HG02981 (cell line): ENCODE data around the gene SLIT3.

Experiments used
- ATAC-seq: cut with Tn5 transposase; IDR thresholded peaks from one replicate; pipeline ENCODE4 v1.9.1; 2021; ENCODE audit warnings: mild to moderate bottlenecking, moderate library complexity; ENCODE audit not compliant: unreplicated experiment

The SLIT3 gene

DNA sequence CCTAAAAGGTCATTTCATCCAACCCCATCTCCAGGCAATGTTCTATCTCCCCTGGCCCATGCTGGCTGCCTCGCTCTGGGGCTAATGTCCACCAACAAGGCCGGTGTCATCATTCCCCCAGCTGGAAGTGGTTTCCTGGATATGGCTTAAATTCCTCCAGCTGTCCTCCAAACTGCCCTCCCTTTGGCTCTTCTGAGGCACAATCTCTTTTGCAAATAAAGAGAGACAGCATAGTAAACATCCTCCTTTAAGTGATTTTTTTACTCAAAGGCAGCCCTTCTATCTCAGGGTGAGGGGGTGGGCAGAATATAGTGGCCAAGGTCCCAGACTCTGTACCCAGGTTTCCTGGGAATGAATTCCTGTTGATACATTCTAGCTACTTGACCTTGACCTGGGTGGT, 604.3 kb downstream of the SLIT3 start:
- ATAC-seq: no peak

DNA sequence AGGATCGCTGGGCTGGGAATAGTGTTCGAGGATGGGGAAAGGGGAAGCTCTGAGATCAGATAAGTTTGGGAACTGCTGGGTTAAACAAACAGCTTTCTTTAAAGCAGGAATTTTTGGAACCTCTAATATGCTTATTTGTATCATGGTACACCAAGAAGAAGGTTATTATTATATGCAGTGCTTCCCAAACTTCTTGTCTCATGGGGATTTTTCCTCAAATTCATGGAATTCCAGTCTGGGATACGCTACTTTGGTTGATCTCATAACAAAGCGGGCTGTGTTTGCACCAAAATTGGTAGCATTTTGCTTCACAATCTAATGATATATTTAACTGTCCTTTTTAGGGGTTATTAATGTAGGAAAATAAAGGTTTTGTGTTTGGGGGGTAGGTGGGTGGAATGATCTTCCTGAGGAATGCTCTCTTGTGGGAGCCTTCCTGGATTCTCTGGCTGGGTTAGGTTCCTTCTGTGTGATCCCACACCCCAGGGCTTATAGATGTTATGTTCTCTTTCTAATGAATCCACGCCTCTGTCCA, 605.6 kb downstream of the SLIT3 start:
- ATAC-seq: no peak

DNA sequence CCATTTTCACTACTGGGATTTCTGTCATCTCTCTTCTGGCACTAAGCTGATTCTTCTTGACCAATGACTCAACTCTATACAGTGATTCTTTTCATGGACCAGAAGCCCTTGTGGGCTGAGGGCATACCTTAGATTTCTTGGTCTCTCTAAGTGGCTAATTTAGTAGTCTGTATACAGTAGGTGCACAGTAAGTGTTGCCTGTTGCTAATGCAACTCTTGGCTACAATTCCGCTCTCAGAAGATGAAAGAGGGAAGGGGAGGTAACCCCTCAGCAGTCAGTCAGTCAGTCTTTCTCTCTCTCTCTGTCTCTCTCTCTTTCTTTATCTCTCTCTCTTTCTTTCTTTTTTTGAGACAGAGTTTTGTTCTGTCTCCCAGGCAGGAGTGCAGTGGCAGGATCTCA, 606.6 kb downstream of the SLIT3 start:
- ATAC-seq: no peak

DNA sequence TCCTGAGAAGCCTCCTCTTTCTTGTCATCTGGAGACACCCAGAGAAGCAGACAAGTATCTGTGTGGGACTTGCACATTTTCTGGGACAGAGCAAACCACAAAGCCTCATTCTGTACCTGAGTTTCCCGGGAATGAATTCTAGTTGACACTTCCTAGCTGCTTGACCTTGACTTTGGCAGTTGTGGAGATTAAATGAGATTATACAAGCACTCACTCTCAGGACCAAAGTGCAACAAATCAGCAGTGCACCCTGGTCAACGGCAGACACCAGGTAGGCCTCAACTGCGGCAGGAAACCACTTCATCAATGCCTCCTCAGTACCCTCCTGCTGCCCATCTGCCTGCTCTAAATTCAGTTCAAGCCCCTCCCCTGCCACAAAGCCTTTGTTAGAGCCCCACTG, 607.1 kb downstream of the SLIT3 start:
- no peak for ATAC-seq

DNA sequence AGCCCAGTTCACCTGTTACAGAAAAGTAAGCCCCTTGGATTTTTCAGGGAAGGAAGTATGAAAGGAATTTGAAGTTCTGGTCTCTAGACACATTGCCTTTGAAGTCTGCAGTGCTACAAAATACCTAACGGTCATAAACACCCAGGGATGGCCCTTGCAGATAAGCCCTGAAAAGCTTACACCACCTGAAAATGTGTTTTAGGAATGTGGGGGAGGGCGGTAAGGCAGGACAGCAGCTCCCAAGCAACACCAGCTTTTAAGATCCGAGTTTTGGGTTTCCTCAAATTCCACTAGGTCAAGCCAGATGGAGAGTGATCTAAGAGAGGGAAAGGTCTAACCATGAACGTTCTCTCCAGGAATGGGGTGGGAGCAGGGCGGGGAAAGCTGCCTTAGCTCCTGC, 607.6 kb downstream of the SLIT3 start:
- ATAC-seq: no peak

DNA sequence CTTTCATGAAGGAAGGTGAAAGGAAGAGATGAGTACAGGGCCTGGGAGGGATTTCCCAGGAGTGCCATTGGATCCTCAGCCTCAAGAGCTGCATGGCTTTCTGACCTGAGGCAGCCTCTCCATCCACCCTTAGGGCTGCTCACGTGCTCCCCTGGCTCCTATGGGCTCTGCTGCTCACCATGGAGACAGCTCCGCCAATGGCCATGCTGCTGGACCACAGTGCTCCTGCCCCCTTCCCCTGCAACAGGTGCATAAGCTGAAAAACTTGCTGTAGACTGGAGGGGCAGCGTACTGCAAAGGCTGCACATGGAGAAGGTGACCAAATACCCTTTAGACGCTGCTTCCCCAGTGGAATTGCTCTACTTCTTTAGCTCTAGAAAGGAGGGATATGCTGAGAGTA, 609.0 kb downstream of the SLIT3 start:
- ATAC-seq: no peak

DNA sequence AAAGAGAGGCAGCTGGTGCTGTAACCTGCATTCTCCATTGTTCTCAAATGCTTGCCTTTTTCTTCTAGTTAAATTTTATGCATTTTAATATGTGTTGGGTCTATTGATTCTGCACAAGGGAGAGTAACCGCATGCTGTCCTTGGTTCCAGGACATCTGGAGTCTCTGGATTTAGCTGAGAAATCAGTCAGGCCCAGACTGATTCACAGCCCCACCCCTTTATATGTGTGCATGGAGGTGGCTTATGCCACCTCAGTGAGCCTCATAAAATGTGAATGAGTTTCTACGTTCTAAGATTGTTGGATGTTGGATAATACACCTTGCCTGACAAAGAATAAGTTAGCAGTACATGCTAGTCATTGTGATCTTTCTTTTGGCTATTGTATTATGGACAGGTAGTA, 611.7 kb downstream of the SLIT3 start:
- no peak for ATAC-seq

DNA sequence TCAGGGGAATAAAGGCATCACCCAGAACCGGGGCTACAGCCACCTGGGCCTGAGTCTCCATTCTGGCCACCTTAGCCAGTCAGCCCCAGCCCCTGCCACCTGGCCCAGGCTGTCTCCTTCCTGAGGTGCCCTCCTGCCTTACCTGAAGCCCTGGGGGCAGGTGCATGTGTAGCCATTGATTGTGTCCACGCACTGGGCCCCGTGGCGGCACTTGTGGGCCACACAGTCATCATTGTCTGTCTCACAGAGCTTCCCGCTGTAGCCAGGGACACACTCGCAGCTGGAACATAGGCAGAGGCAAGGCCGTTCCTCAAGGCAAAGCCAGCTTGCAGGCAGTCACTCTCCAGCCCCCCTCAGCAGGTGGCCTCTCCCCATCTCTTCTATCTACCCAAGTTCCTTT, 614.1 kb downstream of the SLIT3 start:
- ATAC-seq: no peak

DNA sequence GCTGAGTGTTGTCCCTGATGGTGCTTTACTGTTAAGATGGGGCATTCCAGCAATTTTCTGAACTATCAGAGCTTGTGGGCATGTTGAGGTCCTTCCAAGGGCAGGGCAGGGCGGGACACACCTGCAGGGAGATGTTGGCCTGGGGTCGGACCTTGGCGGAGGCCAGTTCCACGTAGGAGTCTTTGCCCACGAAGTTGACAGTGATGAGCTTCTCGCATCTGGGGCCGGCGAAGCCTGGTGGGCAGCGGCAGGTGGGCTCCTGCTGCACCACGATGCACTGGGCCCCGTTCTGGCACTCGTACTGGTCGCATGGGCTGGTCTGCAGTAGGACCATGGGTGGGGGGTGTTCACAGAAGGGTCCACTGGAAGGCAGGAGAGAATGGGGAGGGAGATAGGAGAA, 615.4 kb downstream of the SLIT3 start:
- no peak for ATAC-seq

DNA sequence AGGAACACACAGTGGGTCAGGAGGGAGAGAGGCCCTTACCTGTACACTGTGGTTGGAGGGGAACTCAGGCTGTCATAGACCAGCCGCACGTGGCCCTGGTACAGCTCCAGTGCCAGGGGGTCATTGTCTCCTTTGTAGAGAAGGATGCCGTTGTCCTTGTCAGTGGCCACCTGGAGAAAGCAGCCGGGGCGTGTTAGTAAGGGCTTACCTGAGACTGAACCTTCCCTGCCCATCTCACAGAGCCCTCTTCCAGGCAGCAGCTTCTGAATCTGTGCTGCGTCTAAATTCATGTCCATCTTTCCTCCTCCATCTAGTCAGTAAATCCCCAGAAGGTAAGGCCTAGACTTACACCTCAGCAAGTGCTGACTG, 617.0 kb downstream of the SLIT3 start:
- ATAC-seq: no peak

DNA sequence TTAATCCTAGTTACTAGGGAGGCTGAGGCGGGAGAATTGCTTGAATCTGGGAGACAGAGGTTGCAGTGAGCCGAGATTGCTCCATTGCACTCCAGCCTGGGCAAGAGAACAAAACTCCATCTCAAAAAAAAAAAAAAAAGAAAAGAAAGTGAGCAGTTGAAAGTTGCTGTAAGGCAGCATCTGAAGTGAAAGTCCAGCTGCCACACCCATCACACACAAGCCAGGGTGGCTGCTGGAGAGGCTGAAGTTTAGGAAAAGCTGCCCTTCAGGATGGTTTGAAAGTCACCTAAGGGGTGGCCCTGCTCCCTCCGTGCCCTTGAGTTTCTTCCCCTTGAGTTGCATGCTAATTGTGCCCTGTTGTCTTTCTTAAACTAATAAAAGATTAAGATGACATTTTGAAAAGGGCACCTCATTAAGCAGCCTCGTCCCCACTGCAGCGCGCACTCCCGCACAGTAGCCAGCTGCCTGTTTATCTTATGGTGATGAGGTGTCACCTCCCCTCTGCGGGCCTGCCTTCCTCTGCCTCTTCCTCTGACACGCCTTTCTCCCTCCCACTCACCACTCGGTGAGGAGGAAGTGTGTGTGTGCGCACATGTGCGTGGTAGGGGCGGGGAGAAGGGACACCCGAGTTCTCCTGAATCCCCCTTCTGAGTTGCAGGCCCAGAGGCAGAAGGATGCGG, 617.6 kb downstream of the SLIT3 start:
- no peak for ATAC-seq

DNA sequence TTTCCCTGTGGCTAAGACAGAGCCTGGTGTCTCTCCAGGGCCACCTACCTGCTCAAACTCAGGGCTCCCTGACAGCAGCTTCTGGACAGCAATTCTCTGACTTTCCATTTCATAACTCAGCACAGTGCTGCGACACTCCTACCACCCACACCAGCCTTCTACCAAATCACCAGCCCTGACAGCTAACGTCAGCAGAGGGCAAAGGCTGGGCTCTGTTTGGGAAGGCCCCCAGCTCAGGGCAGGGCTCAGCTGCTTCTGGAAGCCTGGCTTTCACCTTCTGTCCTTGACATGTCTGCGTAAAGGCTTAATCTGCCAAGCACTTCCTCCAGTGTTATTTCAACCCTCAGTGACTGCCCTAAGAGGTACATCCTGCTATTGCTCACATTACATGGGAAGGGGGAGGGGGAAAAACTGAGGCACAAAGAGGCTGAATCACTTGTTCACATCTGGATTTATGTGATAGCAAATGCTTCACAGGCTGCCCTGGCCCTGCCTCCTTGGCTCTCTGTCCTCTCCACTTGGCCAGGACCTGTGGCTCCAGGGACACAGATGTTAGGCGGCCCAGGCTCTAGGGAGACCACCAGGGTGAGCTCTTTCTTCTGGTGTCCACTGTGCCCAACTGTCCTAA, 619.3 kb downstream of the SLIT3 start:
- no peak for ATAC-seq

DNA sequence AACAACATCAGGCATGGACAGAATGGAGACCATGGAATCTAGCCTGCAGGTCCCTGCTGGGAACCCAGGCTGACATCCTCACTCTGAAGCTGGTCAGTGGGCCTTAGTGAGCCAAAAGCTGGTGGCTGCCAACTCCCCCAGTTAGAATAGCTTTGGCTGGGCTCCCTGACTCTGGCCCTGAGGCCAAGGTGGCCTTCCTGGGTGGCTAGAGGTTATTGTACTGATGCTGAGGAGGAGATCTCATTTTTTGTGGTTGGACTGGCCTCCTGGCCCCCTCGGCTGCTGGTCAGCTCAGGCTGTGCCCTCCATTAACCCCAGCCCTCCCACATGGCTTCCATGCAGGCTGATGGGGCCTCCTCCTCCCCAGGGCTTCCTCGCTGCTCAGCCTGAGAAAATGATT, 620.5 kb downstream of the SLIT3 start:
- ATAC-seq: no peak

DNA sequence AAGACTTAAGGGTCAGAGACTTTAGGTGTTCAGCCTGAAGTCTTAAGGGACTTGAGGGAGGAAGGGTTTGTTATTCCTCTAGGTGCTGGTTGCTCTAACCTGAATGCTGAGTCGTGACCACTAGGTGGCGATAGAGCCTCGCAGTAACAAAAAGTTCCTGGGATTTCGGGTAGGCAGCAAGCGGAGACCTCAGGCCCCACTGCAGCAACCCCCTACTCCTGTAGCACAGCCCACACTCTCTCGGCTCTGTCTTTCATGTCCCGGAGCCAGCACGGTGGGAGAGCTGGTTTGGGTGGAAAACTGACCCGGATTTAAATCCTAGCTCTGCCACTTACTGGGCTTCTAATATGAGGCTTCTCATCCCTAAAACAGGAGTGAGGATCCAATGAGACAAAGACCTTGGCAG, 621.4 kb downstream of the SLIT3 start:
- ATAC-seq: no peak

DNA sequence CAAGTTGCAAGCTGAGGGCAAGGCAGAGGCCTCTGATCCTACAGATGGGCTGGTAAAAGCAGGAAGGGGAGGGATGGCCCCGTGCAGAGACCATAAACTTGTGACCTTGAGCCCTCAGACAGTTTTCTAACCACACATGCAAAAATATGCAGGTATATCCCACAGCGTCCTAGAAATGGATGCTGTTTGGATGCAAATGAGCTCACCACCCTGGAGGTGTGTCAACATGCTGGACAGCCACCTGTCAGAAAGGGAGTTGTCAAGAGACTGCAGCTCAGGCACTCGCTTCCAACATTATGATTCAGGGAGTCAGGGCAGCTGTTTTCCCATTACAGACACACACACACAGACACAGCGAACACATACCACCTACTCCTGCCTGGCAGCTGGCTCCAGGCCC, 624.4 kb downstream of the SLIT3 start:
- no peak for ATAC-seq

DNA sequence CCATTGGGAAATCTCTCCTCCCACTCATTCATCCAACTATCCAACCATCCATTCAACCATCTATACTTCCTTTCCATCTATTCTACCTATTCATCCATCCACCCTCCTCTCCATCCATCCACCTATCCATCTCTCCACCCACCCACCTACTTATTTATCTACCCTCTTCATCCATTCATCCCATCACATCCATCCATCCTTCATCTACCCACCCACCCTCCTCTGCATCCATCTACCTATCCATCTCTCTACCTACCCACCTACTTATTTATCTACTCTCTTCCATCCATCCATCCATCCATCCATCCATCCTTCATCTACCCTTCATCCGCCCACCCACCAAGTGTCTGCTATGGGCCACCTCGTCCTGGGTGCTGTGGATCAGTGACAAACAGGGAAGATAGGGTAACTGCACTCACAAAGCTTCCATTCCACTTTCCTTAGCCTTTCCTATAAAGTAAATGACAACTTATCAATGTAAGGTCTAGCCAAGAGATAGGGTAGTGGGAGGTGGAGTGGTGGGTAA, 625.0 kb downstream of the SLIT3 start:
- ATAC-seq: no peak

DNA sequence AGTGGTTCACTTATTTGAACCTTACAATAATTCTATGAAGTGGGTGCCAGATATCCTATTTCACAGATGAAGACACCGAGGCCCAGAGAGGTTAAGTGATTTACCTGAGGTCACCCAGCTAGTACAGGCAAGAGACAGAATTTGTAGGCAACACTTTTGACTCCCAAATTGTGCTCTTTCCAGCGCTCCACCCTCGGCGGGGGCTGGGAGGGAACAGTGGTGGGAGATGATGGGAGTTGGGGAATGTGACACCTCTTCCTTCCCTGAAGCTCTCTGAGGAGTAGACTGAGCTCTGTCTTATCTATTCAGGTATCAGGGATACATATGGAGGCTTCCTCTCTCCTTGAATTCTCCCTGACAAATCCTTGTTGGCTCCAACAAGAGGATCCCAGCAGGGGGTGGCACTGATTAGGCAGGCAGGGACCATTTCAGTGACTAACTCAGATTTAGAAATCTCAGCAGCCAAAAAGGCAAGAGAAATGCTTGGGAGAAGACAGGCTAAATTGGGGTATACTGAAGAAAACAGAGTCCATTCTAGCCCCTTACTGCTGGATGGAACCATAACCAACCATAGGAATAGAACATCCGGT, 626.0 kb downstream of the SLIT3 start:
- no peak for ATAC-seq

DNA sequence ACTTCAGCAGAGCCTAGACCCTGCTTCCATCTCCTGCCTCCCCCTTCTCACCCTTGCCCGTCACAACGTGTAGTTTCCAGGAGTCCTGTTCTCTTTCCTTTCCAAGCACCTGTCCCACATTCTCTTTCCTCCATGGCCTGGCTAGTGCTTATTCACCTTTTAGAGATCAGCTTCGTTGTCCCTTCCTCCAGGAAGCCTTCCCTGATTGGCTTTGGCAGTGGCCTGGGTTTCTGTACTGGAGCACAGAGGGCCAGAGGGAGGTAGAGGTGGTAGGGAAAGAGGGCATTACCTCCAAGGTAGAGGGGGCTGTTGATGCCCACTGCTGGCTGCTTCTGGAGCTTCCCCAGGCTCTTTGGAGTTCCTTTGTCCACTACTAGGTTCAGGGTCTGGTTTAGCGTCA, 628.1 kb downstream of the SLIT3 start:
- no peak for ATAC-seq

DNA sequence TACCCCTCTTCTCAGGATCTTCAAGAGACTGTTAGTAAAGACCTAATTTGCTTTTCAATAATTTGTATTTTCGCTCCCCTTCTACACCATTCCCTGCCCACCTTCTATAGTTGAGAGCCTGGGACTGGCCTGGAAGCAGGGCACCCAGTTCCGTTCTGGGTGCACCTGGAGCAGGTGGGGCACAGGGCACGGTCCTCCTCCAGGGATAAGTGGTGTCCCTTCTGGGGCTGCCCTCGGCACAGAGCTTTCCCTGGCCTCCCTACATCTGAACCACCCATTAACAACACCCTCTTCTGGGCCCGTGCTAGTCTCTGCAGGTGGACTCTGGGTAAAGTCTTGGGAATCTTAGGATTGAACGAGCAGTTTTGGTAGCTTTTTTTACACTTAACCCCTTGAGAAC, 628.9 kb downstream of the SLIT3 start:
- ATAC-seq: no peak

DNA sequence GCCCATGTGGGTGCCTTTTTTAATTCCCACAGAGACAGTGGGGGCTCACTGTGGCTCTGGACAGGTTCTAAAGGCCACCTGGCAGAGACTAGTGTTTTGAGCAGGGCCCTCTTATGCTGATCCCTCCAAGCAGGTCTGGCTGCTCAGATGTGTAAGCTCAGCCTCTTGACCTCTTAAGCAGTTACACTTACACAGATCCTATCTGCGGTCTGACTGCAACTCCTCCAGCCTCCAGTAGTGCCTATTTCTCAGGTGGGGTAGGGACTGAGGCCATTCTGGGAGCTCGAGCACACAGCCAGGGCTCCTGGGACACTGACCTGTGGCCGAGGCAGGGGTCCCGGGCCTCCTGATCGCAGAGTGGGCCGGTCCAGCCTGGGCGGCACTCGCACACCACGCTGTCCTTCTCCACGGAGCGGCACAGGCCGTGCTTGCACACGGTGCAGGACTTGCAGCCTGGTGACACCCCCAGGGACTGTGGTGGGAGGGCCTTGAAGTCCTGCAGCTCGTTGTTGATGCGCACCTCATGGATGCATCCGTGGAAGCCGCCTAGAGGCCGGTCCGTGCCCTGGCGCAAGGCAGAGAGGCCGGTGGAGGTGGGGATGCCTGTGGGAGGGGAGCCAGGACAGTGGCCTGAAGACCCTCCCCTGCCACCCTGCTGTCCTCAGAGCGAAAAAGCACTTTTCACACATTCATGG, 629.9 kb downstream of the SLIT3 start:
- no peak for ATAC-seq

DNA sequence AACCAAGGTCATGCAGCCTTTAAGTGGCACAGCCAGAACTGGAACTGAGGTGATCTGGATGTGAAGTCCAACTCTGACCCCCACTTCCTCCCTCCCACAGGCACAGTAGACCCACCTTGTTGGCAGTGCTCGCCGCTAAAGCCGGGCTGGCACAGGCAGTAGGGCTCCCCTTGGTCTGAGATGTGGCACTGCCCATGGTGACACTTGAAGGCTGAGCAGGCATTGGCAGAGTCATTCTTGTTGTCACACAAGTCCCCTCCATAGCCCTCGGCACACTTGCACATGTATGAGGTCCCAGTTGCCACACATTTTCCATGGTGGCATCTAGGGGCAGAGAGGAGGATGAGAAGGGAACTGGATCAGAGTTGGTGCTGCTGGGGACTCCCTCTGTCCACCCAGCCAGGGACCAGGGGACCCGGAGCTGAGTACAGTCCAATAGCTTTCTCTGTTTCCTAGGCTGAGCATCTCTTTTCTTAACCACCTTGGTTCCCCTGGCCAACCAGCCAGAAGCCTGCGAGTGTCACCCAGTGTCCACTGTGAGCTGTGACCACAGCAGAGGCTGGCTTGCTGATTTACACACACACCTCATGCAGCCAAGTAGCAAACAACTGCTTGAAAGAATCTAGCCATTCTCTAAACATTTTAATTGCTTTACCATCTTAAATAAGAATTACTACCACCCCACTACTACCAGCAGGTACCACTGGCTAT, 631.1 kb downstream of the SLIT3 start:
- ATAC-seq: no peak
